Measurements from ENCODE around the gene HJV. TPM values are rescaled to one million over a fixed set of nuclear protein-coding genes. Genes with fewer than 3 reads are reported as not detected.
A peak's percentile ranks its signal among the peaks of the same experiment; 100 is the strongest.

The HJV gene
- total and polyA plus RNA-seq, 2 of the 13 experiments (the other 11 are each of a cell fraction or from before 2014, with no cell fraction given) = 0.18 TPM; not detected in 1

- TF ChIP-seq ATF5 (CRISPR knock-in tag; IDR thresholded peaks at IDR 0.05; ENCODE audit: low read depth) (no peak), SNRNP70 (IDR thresholded peaks at IDR 0.05; ENCODE audit: low read depth, low read length) (no peak), NCOA1 (CRISPR knock-in tag; IDR thresholded peaks at IDR 0.05) (no peak), ZNF850 (CRISPR knock-in tag; conservative IDR thresholded peaks at IDR 0.05) (no peak), ZFAT (CRISPR knock-in tag; conservative IDR thresholded peaks at IDR 0.05) (0 out of 2 replicates have a peak, but pooled peaks have one; percentile 10), ZNF296 (CRISPR knock-in tag; conservative IDR thresholded peaks at IDR 0.05) (no peak), FLYWCH1 (CRISPR knock-in tag; IDR thresholded peaks at IDR 0.05) (no peak), ZNF816 (CRISPR knock-in tag; IDR thresholded peaks at IDR 0.05; ENCODE audit: borderline replicate concordance) (no peak), ETS1 (CRISPR knock-in tag; IDR thresholded peaks at IDR 0.05) (no peak), ZBTB14 (CRISPR knock-in tag; IDR thresholded peaks at IDR 0.05) (no peak), THAP11 (CRISPR knock-in tag; IDR thresholded peaks at IDR 0.05) (no peak), HOXA9 (CRISPR knock-in tag; IDR thresholded peaks at IDR 0.05; ENCODE audit: borderline replicate concordance) (no peak), ZC3H13 (CRISPR knock-in tag; IDR thresholded peaks at IDR 0.05) (0 out of 2 replicates have a peak, but pooled peaks have one; percentile 37)
These were observed 26.2 kb downstream of the HJV start (continued) for GRCh38 chr1:145995148-145995881.
